HepG2 (cell line): Measurements from ENCODE around the gene LRBA. TPM values are rescaled to one million over a fixed set of nuclear protein-coding genes. Genes with fewer than 3 reads are reported as not detected.

Source experiments
- ATAC-seq: fragments of 200-7000 bp; cut with Tn5 transposase; 3 replicates; pipeline ENCODE4 v1.9.1; 2020; ENCODE audit warnings: mild to moderate bottlenecking, moderate library complexity
- BruUV-seq: library from RNA; stranded (reverse); fragments of 400-500 nt; replicated peaks from 2 replicates; lab custom pipeline; 2021; lab: Mats Ljungman, UMichigan
- CTCF ChIA-PET: fragments of 300-600 bp; formaldehyde crosslinking; extraction: SDS; loops from one replicate; lab custom pipeline; 2021; ENCODE audit warnings: low total read pairs, inconsistent platforms, low intra/inter-chr PET ratio; lab: Yijun Ruan, JAX
- POLR2A ChIA-PET: fragments of 350-600 bp; sonication (Branson Sonifier 250); formaldehyde crosslinking; loops from one replicate; lab custom pipeline; 2020; ENCODE audit warnings: antibody characterized with exemption, inconsistent platforms; lab: Yijun Ruan, JAX
- DNase-seq: peaks from one replicate; pipeline ENCODE4 v3.0.0-alpha.2; 2015; ENCODE audit warnings: low spot score
- FAIRE-seq: peaks from 3 replicates; lab custom pipeline; 2011; peaks lifted over from hg19 to GRCh38; lab: Jason Lieb, UNC
- H2AFZ ChIP-seq: one replicate; pipeline ENCODE4 v1.6.1; 2011; ENCODE audit warnings: low read length, inconsistent platforms
- H3K27ac ChIP-seq: fragments of 300-600 bp; 3 replicates; pipeline ENCODE4 v1.8.0; 2011; ENCODE audit warnings: mixed run types, mild to moderate bottlenecking, mixed read lengths, low read length, inconsistent platforms; ENCODE audit not compliant: insufficient read depth; ENCODE audit errors: extremely low read length
- H3K27me3 ChIP-seq, 2 experiments: fragments of 200-600 bp in 1 of 2; 2 replicates in 1 of 2; 3 replicates in 1 of 2; pipeline versions ENCODE4 v1.6.0 to v1.8.0; 2011; ENCODE audit warnings: low read length in 2 of 2, mild to moderate bottlenecking in 2 of 2, moderate library complexity in 2 of 2, inconsistent platforms in 1 of 2; ENCODE audit not compliant: insufficient read depth in 2 of 2, control insufficient read depth in 1 of 2
- H3K36me3 ChIP-seq, 2 experiments: fragments of 200-600 bp in 1 of 2; replicated peaks in 1 of 2; 2 replicates in 1 of 2; 3 replicates in 1 of 2; pipeline versions ENCODE4 v1.5.1 to v1.8.0; 2011; ENCODE audit warnings: low read length in 2 of 2, inconsistent platforms in 1 of 2; ENCODE audit not compliant: insufficient read depth in 2 of 2, control insufficient read depth in 1 of 2
- H3K4me1 ChIP-seq: 2 replicates; pipeline ENCODE4 v1.5.1; 2012; ENCODE audit warnings: low read length, inconsistent platforms; ENCODE audit not compliant: insufficient read depth
- H3K4me2 ChIP-seq: 2 replicates; pipeline ENCODE4 v1.6.0; 2011; ENCODE audit warnings: low read depth, low read length, inconsistent platforms
- H3K4me3 ChIP-seq, 3 experiments: fragments of 200-600 bp in 1 of 3; sonication (generic), shearing (Covaris generic) in 1 of 3; replicated peaks in 1 of 3; 2 replicates each; pipeline ENCODE4 v1.5.1; 2011 to 2016; ENCODE audit warnings: low read length in 3 of 3, inconsistent platforms in 2 of 3, low read depth in 2 of 3, mild to moderate bottlenecking in 2 of 3, control low read depth in 1 of 3, mixed read lengths in 1 of 3; ENCODE audit not compliant: insufficient read depth in 1 of 3
- H3K79me2 ChIP-seq: one replicate; pipeline ENCODE4 v1.6.1; 2011; ENCODE audit warnings: low read length, inconsistent platforms; ENCODE audit not compliant: insufficient read depth
- H3K9ac ChIP-seq: 2 replicates; pipeline ENCODE4 v1.6.0; 2011; ENCODE audit warnings: mild to moderate bottlenecking, low read depth, low read length, inconsistent platforms; ENCODE audit not compliant: insufficient read depth
- H3K9me3 ChIP-seq: 2 replicates; pipeline ENCODE4 v1.5.1; 2012; ENCODE audit warnings: mild to moderate bottlenecking, low read length
- H4K20me1 ChIP-seq: 2 replicates; pipeline ENCODE4 v1.6.0; 2011; ENCODE audit warnings: inconsistent platforms, mild to moderate bottlenecking, low read length, moderate library complexity; ENCODE audit not compliant: insufficient read depth
- CENPX ChIP-seq: sonication (generic); formaldehyde crosslinking; IDR thresholded peaks from 2 replicates; pipeline ENCODE4 v1.9.0; 2021; ENCODE audit warnings: mild to moderate bottlenecking, missing genetic modification reagents, moderate library complexity
- MIER3 ChIP-seq: IDR thresholded peaks from 2 replicates; pipeline ENCODE4 v1.6.1; 2016; ENCODE audit warnings: missing compliant biosample characterization, borderline replicate concordance
- SIX1 ChIP-seq: sonication (generic); formaldehyde crosslinking; IDR thresholded peaks from 2 replicates; pipeline ENCODE4 v1.4.0; 2020; ENCODE audit warnings: missing genetic modification reagents, borderline replicate concordance
- SUZ12 ChIP-seq: fragments of 150-350 bp; IDR thresholded peaks from 2 replicates; pipeline ENCODE4 v1.6.1; 2014; ENCODE audit warnings: low read depth, low read length
- TBX2 ChIP-seq: sonication (generic); formaldehyde crosslinking; IDR thresholded peaks from 2 replicates; pipeline ENCODE4 v1.5.0; 2020; ENCODE audit warnings: missing genetic modification reagents, mild to moderate bottlenecking, borderline replicate concordance
- TEAD2 ChIP-seq: sonication (generic); formaldehyde crosslinking; IDR thresholded peaks from 2 replicates; pipeline ENCODE4 v1.9.0; 2021; ENCODE audit warnings: missing genetic modification reagents
- THYN1 ChIP-seq: sonication (generic); formaldehyde crosslinking; IDR thresholded peaks from 2 replicates; pipeline ENCODE4 v1.8.1; 2023; ENCODE audit warnings: low read depth, mild to moderate bottlenecking, moderate library complexity, missing genetic modification reagents, borderline replicate concordance
- U2AF2 ChIP-seq: fragments of 200-400 bp; formaldehyde crosslinking; IDR thresholded peaks from 2 replicates; pipeline ENCODE4 v1.6.1; 2017; ENCODE audit warnings: low read depth, mild to moderate bottlenecking, low read length
- ZNF12 ChIP-seq: sonication (generic); formaldehyde crosslinking; IDR thresholded peaks from 2 replicates; pipeline ENCODE4 v1.5.0; 2020; ENCODE audit warnings: missing genetic modification reagents
- ZNF296 ChIP-seq: sonication (generic); formaldehyde crosslinking; conservative IDR thresholded peaks from 2 replicates; pipeline ENCODE4 v1.5.0; 2020; ENCODE audit warnings: mild to moderate bottlenecking, missing genetic modification reagents
- ZNF350 ChIP-seq: sonication (generic); formaldehyde crosslinking; IDR thresholded peaks from 2 replicates; pipeline ENCODE4 v1.4.0; 2020; ENCODE audit warnings: mild to moderate bottlenecking, low read depth, missing genetic modification reagents, borderline replicate concordance
- ZNF605 ChIP-seq: sonication (generic); formaldehyde crosslinking; IDR thresholded peaks from 2 replicates; pipeline ENCODE4 v1.8.0; 2022; ENCODE audit warnings: mild to moderate bottlenecking, missing genetic modification reagents
- ZNF724P ChIP-seq: sonication (generic); formaldehyde crosslinking; IDR thresholded peaks from 2 replicates; pipeline ENCODE4 v1.8.0; 2022; ENCODE audit warnings: missing genetic modification reagents, borderline replicate concordance
- ZNF83 ChIP-seq: sonication (generic); formaldehyde crosslinking; IDR thresholded peaks from 2 replicates; pipeline ENCODE4 v1.4.0; 2020; ENCODE audit warnings: missing genetic modification reagents, mild to moderate bottlenecking, borderline replicate concordance
- WGBS: methylation state at CpG from one replicate; pipeline ENCODE4 v1.1.6; 2017; ENCODE audit warnings: low lambda C conversion rate; 5-methylcytosine and 5-hydroxymethylcytosine counted together
- in situ Hi-C: cut with HindIII; loops from 2 replicates; pipeline ENCODE4 v1.10.0; 2017; ENCODE audit warnings: low pct_unique_long_range_greater_than_20kb; ENCODE audit not compliant: extremely low pct_ligation_motif_present
- intact Hi-C: fragments of 100-400 bp; cut with micrococcal nuclease; formaldehyde crosslinking; loops from one replicate; pipeline ENCODE4 v1.10.0; 2022; ENCODE audit not compliant: unreplicated experiment
- polyA plus RNA-seq, 8 experiments: library from polyadenylated mRNA; depleted of rRNA in 3 of 8; stranded (reverse) in 7 of 8; unstranded in 1 of 8; fragments of >200 nt; fragmentation: Illumina TruSeq in 4 of 8; extraction: Trizol in 4 of 8; gene quantifications; 2 replicates each; pipeline versions ENCODE4 v1.2.1 to v1.2.3, GENCODE V29; 2011 to 2016; ENCODE audit warnings: low read depth in 4 of 8, missing spikeins in 1 of 8, mixed read lengths in 1 of 8; ENCODE audit not compliant: insufficient read depth in 1 of 8
- total RNA-seq, 5 experiments: library from RNA; depleted of rRNA; stranded (reverse); fragments of >200 nt; fragmentation: Illumina TruSeq; extraction: Trizol; gene quantifications; 2 replicates each; pipeline ENCODE4 v1.2.3, GENCODE V29; 2016; ENCODE audit warnings: low read depth in 1 of 5
- TF ChIP-seq, protein P1 (sequence below), 2 experiments: sonication (generic) in 1 of 2; formaldehyde crosslinking in 1 of 2; IDR thresholded peaks; 2 replicates each; pipeline versions ENCODE4 v1.4.0 to v1.6.1; 2018 to 2020; ENCODE audit warnings: missing genetic modification reagents in 2 of 2, borderline replicate concordance in 1 of 2, low read depth in 1 of 2, mild to moderate bottlenecking in 1 of 2, missing biosample characterization in 1 of 2
- TF ChIP-seq, protein P2 (sequence below): IDR thresholded peaks from 2 replicates; pipeline ENCODE4 v1.6.1; 2016; ENCODE audit warnings: low read depth, control low read depth

The LRBA gene
- total and polyA plus RNA-seq, 2 of the 13 experiments (the other 11 are each of a cell fraction or from before 2014, with no cell fraction given) = 21.0 to 37.2 TPM

GRCh38 chr4:150457802-150458201, 557.3 kb downstream of the LRBA start:
- Histone ChIP-seq H4K20me1 (no peaks in the 10 kb centered on the region), H3K36me3 (no peaks in the 10 kb centered on the region), H3K27ac (no peak overlapping the region), H3K4me3 (no peak overlapping the region), H3K79me2 (no peaks in the 10 kb centered on the region), H3K27me3 (no peaks in the 10 kb centered on the region), H3K4me2 (no peak overlapping the region), H3K9me3 (no peaks in the 10 kb centered on the region), H3K4me1 (peaks cover 2% of the 10 kb centered on the region; the same call in 1 of the 2 replicates), H2AFZ (no peak overlapping the region), H3K9ac (no peak overlapping the region)
- intact Hi-C loops = no loop called here
- in situ Hi-C loops = no loop called here
- ChIA-PET POLR2A (no interaction called here), CTCF (no interaction called here)
- BruUV-seq = no TSS peak
- ATAC-seq (no peak), FAIRE-seq (no peak), DNase-seq (no peak)
- 100% methylated on average over 1 of the region's 1 CpG for WGBS
- TF ChIP-seq ZNF296 (CRISPR knock-in tag) (no peak), SUZ12 (no peak), CENPX (CRISPR knock-in tag) (no peak), ZNF724P (CRISPR knock-in tag) (no peak), ZNF83 (CRISPR knock-in tag) (no peak), TEAD2 (CRISPR knock-in tag) (no peak), SIX1 (CRISPR knock-in tag) (no peak), ZNF12 (no peak), ZNF350 (no peak), THYN1 (CRISPR knock-in tag) (no peak), U2AF2 (no peak), MIER3 (no peak), ZNF605 (CRISPR knock-in tag) (no peak), TBX2 (no peak)
- TF ChIP-seq, protein P1, sequence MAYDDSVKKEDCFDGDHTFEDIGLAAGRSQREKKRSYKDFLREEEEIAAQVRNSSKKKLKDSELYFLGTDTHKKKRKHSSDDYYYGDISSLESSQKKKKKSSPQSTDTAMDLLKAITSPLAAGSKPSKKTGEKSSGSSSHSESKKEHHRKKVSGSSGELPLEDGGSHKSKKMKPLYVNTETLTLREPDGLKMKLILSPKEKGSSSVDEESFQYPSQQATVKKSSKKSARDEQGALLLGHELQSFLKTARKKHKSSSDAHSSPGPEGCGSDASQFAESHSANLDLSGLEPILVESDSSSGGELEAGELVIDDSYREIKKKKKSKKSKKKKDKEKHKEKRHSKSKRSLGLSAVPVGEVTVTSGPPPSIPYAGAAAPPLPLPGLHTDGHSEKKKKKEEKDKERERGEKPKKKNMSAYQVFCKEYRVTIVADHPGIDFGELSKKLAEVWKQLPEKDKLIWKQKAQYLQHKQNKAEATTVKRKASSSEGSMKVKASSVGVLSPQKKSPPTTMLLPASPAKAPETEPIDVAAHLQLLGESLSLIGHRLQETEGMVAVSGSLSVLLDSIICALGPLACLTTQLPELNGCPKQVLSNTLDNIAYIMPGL (CRISPR knock-in tag; IDR thresholded peaks at IDR 0.05; ENCODE audit: borderline replicate concordance in 1 of 2, low read depth in 1 of 2) = no peak
- TF ChIP-seq, protein P2, sequence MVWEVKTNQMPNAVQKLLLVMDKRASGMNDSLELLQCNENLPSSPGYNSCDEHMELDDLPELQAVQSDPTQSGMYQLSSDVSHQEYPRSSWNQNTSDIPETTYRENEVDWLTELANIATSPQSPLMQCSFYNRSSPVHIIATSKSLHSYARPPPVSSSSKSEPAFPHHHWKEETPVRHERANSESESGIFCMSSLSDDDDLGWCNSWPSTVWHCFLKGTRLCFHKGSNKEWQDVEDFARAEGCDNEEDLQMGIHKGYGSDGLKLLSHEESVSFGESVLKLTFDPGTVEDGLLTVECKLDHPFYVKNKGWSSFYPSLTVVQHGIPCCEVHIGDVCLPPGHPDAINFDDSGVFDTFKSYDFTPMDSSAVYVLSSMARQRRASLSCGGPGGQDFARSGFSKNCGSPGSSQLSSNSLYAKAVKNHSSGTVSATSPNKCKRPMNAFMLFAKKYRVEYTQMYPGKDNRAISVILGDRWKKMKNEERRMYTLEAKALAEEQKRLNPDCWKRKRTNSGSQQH (CRISPR knock-in tag) = no peak
